OCI-LY7 (cell line): ENCODE data around the gene IRAK1. TPM values are rescaled to one million over a fixed set of nuclear protein-coding genes. Genes with fewer than 3 reads are reported as not detected.
A peak's percentile ranks its signal among the peaks of the same experiment; 100 is the strongest.

Experiments
- BruUV-seq: library from RNA; stranded (reverse); fragments of 400-500 nt; replicated peaks from 2 replicates; lab custom pipeline; 2021; lab: Mats Ljungman, UMichigan
- CTCF ChIA-PET: fragments of 300-600 bp; sonication (Branson Sonifier 250); formaldehyde crosslinking; loops from one replicate; lab custom pipeline; 2022; ENCODE audit warnings: antibody characterized with exemption; ENCODE audit not compliant: unreplicated experiment; lab: Charles Lee
- POLR2A ChIA-PET: fragments of 300-600 bp; sonication (Branson Sonifier 250); formaldehyde crosslinking; loops from one replicate; lab custom pipeline; 2022; ENCODE audit warnings: antibody characterized with exemption; lab: Charles Lee
- DNase-seq: peaks from one replicate; pipeline ENCODE4 v3.0.0-alpha.2; 2015; ENCODE audit warnings: low spot score
- H2AFZ ChIP-seq: fragments of 200-600 bp; sonication (generic), shearing (Covaris generic); 2 replicates; pipeline ENCODE4 v1.6.1; 2014; ENCODE audit warnings: mild to moderate bottlenecking, antibody characterized with exemption, low read length, moderate library complexity
- H3K27ac ChIP-seq: fragments of 200-600 bp; sonication (generic); 2 replicates; pipeline ENCODE4 v1.5.1; 2014; ENCODE audit warnings: mixed run types, low read depth, mild to moderate bottlenecking, moderate library complexity, low read length, inconsistent platforms; ENCODE audit not compliant: poor library complexity, severe bottlenecking
- H3K36me3 ChIP-seq: fragments of 200-600 bp; sonication (generic); 2 replicates; pipeline ENCODE4 v1.6.1; 2014; ENCODE audit warnings: mild to moderate bottlenecking, antibody characterized with exemption, low read length, moderate library complexity, mixed read lengths; ENCODE audit not compliant: insufficient read depth
- H3K4me1 ChIP-seq: fragments of 200-600 bp; sonication (generic); 2 replicates; pipeline ENCODE4 v1.5.1; 2014; ENCODE audit warnings: mild to moderate bottlenecking, low read length; ENCODE audit not compliant: insufficient read depth, poor library complexity, severe bottlenecking
- H3K4me2 ChIP-seq: fragments of 200-600 bp; sonication (generic); 2 replicates; pipeline ENCODE4 v1.6.1; 2014; ENCODE audit warnings: mild to moderate bottlenecking, low read length
- H3K4me3 ChIP-seq: fragments of 200-600 bp; sonication (generic); 2 replicates; pipeline ENCODE4 v1.5.1; 2014; ENCODE audit warnings: mild to moderate bottlenecking, low read depth, low read length; ENCODE audit not compliant: poor library complexity, severe bottlenecking
- H3K79me2 ChIP-seq: fragments of 200-600 bp; sonication (generic); 2 replicates; pipeline ENCODE4 v1.6.1; 2016; ENCODE audit warnings: low read depth, mild to moderate bottlenecking, low read length, moderate library complexity, mixed read lengths; ENCODE audit not compliant: insufficient read depth
- H3K9me2 ChIP-seq: fragments of 200-600 bp; sonication (generic); 2 replicates; pipeline ENCODE4 v1.6.1; 2016; ENCODE audit warnings: mild to moderate bottlenecking, low read length, mixed read lengths; ENCODE audit not compliant: insufficient read depth
- H3K9me3 ChIP-seq: fragments of 200-600 bp; sonication (generic); 2 replicates; pipeline ENCODE4 v1.6.1; 2014; ENCODE audit warnings: mild to moderate bottlenecking, mixed run types, low read length, mixed read lengths
- H4K20me1 ChIP-seq: fragments of 200-600 bp; sonication (generic); 2 replicates; pipeline ENCODE4 v1.6.1; 2014; ENCODE audit warnings: mild to moderate bottlenecking, antibody characterized with exemption, low read length, moderate library complexity, mixed read lengths; ENCODE audit not compliant: insufficient read depth
- CTCF ChIP-seq: fragments of 200-600 bp; sonication (generic); conservative IDR thresholded peaks from 2 replicates; pipeline ENCODE4 v1.5.1; 2014; ENCODE audit warnings: mild to moderate bottlenecking, antibody characterized with exemption, low read length, moderate library complexity, mixed read lengths
- EZH2phosphoT487 ChIP-seq: fragments of 200-600 bp; sonication (generic); IDR thresholded peaks from 2 replicates; pipeline ENCODE4 v1.6.1; 2018; ENCODE audit warnings: low read depth, borderline replicate concordance, mild to moderate bottlenecking, mixed run types, antibody characterized with exemption, low read length, moderate library complexity, mixed read lengths
- intact Hi-C: fragments of 100-400 bp; cut with micrococcal nuclease; formaldehyde crosslinking; loops from one replicate; pipeline ENCODE4 v1.10.0; 2022; ENCODE audit not compliant: unreplicated experiment
- total RNA-seq, 2 experiments: library from RNA; depleted of rRNA in 1 of 2; stranded (reverse); fragments of >200 nt in 1 of 2; shearing (Covaris generic) in 1 of 2; gene quantifications; 2 replicates each; pipeline ENCODE4 v1.2.3, GENCODE V29; 2014 to 2022

The IRAK1 gene
- total RNA-seq, 2 experiments from 2014 or later = 75.5 to 136 TPM

DNA sequence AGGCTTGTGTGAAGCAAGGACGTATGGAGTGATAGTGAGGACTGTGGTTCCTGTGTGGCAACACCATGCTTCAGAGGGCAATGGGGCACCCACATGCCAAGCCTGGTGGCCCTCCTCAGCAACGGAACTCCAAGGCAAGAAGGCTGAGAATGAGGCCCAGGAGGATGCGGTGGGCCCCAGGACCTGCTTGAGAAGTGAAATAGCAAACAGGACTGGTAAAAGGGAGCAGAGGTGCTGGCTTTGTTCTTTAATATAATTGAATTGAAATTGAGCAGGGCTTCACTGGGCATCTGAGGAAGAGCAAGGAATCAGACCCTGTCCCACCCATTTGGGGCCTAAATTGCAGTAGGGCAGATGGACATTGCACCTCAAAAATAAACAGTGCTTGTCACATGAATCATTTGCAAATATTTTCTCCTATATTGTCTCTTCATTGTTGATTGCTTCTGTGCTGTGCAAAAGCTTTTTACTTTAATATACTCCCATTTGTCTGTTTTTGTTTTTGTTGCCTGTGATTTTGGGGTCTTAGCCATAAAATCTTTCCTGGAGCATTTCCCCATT lies 44.9 kb downstream of the IRAK1 start:
- Histone ChIP-seq H3K4me2 (peak overlapping the region; percentile 94; the same call in 1 of the 2 replicates), H3K9me3 (no peaks in the 10 kb centered on the region), H3K36me3 (peaks cover 1% of the 10 kb centered on the region), H3K79me2 (peaks cover 16% of the 10 kb centered on the region), H3K4me1 (peaks cover 18% of the 10 kb centered on the region), H3K4me3 (no peak overlapping the region), H3K27ac (no peak overlapping the region), H3K9me2 (no peaks in the 10 kb centered on the region), H2AFZ (no peak overlapping the region), H4K20me1 (no peaks in the 10 kb centered on the region)
- ChIA-PET POLR2A (no interaction called here), CTCF (no interaction called here)
- BruUV-seq = no TSS peak
- intact Hi-C loops = loop anchor here (5.0 kb wide), 1 partner anchor 787 kb away; the partner anchor contains the start of gene DKC1
- DNase-seq = no peak
- no peak for TF ChIP-seq EZH2phosphoT487
- TF ChIP-seq CTCF = no peak

- Histone ChIP-seq H3K27ac (peak overlapping the region; percentile 89), H4K20me1 (no peaks in the 10 kb centered on the region), H3K9me3 (no peaks in the 10 kb centered on the region), H3K4me1 (peaks cover 18% of the 10 kb centered on the region), H3K4me3 (peak overlapping the region; percentile 78), H3K4me2 (peak overlapping the region; percentile 94), H3K79me2 (peaks cover 22% of the 10 kb centered on the region), H3K9me2 (no peaks in the 10 kb centered on the region), H3K36me3 (peaks cover 8% of the 10 kb centered on the region), H2AFZ (no peak overlapping the region; the same call in 1 of the 2 replicates)
- no TSS peak for BruUV-seq
- CTCF ChIA-PET = no interaction called here
- POLR2A ChIA-PET = interaction anchor here (0.5 to 1.1 kb wide), 3 partner anchors 44 to 1057 kb away, joined by 3 to 4 read pairs (median 4); no protein-coding TSS in a partner anchor
- peak; percentile 17 for DNase-seq
- TF ChIP-seq EZH2phosphoT487 (no peak), CTCF (no peak)
- intact Hi-C loops = loop anchor here (5.0 kb wide), 1 partner anchor 788 kb away; the partner anchor contains the start of gene DKC1
These were observed 45.5 kb downstream of the IRAK1 start for GRCh38 chrX:153974003-153974725.
